ENCODE data around the gene SCAMP4. TPM values are rescaled to one million over a fixed set of nuclear protein-coding genes. Genes with fewer than 3 reads are reported as not detected.
A peak's percentile ranks its signal among the peaks of the same experiment; 100 is the strongest.
"Not testable (repeated sequence)": the region's sequence is repeated elsewhere in the genome, so short reads cannot be mapped to it uniquely, and the experiment has no call there.

Gene SCAMP4
- total RNA-seq, 1 experiment from 2014 or later = 75.5 TPM

DNA sequence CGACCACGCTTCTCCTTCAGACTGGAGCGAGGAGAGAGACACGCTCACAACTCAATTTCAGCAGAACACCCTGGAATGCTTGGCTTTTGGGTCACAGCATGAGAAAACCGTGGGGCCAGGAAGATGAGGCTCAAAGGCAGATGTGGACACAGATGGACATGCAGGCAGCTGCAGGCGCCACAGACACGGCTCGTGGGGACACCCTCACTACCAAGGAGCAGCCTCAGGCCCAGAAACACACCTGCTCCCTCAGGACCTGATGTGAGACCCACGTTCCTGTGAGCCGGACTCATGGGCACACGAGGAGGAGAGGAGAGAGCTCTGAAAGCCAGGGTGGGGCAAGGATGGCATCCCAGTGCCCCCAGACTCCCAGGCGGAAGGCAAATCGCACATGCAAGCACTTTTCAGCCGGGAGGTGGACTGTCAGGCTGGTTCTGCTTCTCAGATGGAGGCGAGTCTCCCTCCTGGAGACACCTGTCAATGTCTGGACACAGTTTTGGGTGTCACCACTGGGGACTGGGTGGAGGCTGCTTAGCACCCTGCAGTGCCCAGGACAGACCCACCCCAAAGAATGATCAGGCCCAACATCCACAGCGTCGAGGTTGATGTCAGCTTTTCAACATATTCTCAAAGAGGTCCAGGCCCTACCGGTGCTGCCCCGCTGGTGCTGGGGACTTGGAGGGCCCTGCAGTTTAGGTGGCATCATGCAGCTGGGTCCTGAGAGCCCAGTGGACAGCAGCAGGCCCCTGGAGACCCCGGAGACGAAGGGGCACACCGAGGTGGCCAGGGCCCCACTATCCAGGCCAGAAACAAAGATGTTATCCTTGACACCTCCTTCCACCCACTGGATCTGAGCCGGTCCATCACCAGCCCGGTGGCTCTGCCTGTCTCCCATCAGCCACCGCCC, 22.2 kb upstream of the SCAMP4 start:
- no peak for DNase-seq (ENCODE audit: low read depth)

DNA sequence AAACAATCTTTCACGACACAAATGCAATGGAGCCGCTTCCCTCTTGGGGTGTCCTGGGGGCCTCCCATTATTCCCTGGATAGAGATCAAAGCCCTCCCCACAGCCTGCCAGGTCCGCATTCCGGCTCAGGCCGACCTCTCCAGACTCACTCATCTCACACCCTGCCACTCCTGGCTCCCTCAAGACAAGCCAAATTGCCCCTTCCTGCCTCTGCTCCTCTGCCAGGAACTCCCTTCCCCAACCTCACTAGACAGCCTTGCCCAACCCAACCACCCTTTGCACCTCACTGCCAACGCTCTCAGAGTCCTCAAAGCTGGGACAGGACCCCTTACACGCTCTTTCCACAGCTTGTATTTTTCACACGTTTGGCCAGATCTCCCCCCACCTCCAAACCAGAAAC, 21.4 kb upstream of the SCAMP4 start:
- DNase-seq (ENCODE audit: low read depth) = no peak

DNA sequence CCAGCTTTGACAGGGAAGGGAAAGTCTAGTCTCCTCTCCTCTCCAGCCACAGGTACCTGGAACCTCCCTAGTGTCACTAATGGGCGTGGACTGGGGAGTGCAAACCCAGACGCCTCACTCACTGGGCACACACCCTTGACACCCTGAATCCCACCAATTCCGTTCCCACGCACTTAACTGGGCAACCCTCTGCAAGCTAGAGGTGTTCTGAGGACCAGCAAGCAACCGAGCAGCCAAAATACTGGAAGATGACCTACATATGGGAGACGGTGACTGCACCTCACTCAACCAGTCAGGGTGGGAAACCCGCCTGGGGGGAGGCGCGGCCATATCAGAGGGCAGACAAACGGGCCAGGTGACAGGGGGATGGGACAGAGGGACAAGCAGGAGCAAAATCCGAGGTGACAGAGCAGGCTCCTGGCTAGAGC, 20.9 kb upstream of the SCAMP4 start:
- no peak for DNase-seq (ENCODE audit: low read depth)

DNA sequence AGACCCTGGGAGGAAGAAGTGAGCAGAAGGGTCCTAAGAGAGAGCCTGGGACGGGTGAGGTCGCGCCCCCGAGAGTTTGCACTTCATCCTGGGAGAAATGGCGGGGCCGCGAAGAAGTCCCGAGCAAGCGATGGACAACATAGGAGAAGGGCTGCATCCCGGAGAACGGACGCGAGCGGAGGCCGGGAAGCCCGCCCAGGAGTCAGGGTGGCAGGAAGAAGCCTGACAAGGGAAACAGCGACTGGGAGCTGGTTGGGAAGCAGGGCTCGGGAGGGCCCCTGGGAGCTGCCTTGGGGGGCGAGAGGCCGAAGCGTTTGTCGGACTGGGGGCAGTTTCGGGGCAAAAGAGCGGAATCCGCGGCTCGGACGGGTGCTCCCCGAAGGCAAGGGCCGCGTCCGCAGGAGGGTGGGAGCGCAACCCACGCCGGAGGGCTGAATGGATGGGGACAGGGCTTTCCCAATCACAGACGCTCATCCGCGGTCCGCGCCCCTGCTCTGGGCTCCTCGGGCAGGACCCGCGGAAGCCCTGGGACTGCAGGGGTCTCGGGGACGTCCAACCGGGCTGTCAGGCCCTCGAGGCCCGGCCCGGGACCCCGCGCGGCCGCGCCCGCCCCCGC, 20.4 kb upstream of the SCAMP4 start:
- DNase-seq (ENCODE audit: low read depth) = no peak

DNA sequence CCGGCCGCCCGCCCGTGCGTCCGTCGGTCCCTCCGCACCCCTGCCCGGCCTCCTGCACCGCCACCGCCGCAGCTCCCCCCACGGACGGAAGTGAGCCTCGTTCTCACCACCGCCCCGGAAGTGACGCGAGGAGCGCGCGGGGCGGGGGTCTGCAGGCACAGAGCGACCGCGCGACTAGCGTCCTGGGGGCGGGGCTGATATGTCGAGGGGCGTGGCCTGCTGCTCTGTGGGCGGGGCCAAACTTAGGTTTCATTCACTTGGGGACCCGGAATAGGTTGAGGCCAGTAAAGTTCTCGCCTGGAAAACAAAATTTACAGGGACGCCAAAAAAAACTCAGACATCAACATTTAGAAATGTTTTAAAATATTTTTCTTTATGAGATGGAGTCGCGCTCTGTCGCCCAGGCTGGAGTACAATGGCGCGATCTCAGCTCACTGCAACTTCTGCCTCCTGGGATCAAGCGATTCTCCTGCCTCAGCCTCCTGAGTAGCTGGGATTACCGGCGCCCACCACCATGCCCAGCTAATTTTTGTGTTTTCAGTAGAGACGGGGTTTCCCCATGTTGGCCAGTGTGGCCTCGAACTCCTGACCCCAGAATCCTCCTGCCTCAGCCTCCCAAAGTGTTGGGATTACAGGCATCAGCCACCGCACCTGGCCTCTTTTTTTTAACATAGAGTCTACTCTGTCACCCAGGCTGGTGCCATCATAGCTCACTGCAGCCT, 19.6 kb upstream of the SCAMP4 start, which contains the start of gene ABHD17A:
TSS of gene ABHD17A (minus strand) at position 99 of the 722 bp plus-strand sequence. CDS start 3,930 bp downstream, outside the sequence.
- peak; percentile 91 for DNase-seq (ENCODE audit: low read depth)

DNA sequence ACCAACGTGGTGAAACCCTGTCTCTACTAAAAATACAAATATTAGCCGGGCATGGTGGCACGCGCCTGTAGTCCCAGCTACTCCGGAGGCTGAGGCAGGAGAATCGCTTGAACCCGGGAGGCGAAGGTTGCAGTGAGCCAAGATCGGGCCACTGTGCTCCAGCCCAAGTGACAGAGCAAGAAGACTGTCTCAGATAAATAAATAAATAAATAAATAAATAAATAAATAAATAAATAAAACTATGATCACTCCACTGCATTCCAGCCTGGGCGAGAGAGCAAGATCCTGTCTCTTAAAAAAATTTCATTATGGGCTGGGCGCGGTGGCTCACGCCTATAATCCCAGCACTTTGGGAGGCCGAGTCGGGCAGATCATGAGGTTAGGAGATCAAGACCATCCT, 18.8 kb upstream of the SCAMP4 start:
- DNase-seq (ENCODE audit: low read depth) = not testable (repeated sequence)

DNA sequence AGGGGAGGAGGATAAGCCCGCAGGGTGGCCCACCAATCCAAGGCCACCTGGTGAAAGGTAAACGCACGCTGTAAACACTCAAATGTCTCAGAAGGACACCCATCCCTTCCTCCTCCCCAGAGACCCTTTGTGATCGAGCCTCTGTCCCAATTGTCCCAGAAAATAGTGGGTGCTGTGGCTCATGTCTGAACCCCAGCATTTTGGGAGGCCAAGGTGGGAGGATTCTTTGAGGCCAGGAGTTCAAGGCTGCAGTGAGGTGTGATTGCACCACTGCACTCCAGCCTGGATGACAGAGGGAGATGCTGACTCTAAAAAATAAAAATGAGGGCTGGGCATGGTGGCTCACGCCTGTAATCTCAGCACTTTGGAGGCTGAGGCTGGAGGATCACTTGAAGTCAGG, 16.8 kb upstream of the SCAMP4 start:
- no peak for DNase-seq (ENCODE audit: low read depth)

DNA sequence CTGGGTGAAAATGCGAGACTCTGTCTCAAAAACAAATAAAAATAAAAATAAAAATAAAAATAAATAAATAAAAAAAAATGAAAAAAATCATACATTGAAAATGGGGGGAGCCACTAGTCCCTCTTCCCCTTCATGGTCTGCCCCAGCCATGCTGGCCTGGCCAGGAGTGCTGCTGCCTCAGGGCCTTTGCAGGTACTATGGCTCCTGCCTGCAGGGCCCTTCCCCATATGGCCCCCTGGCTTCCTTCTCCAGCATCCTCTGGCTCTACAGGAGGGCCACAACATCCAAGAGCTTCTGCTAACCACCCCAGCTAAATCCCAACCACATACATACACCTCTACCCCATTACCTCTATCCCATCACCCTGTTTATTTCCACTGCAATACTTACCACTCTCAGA, 15.3 kb upstream of the SCAMP4 start:
- DNase-seq (ENCODE audit: low read depth) = no peak

DNA sequence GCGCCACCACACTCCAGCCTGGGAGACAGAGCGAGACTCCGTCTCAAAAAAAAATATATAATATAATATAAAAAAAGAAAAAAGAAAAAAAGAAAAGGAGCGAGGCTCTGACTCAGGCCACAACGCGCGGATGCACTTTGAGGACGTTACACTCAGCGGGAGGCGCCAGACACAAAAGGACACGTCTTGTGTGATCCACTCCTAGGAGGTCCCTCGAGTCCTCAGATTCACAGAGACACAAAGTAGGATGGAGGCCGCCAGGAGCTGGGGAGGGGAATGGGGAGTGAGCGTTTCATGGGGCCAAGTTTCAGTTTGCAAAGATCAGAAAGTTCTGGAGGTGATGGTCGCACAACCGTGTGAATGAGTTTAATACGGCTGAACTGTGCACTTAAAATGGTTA, 11.4 kb upstream of the SCAMP4 start:
- DNase-seq (ENCODE audit: low read depth) = no peak

DNA sequence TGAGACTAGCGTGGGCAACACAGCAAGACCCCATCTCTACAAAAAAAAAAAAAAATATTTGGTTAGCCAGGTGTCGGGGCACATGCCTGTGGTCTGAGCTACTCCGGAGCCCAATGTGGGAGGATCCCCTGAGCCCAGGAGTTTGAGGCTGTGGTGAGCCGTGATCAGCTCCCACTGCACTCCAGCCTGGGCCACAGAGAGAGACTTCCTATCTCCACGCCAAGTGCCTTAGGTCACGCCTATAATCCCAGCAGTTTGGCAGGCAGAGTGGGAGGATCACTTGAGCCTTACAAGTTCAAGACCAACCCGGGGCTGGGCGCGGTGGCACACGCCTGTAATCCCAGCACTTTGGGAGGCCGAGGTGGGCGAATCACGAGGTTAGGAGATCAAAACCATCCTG, 8.7 kb upstream of the SCAMP4 start:
- DNase-seq (ENCODE audit: low read depth) = no peak

DNA sequence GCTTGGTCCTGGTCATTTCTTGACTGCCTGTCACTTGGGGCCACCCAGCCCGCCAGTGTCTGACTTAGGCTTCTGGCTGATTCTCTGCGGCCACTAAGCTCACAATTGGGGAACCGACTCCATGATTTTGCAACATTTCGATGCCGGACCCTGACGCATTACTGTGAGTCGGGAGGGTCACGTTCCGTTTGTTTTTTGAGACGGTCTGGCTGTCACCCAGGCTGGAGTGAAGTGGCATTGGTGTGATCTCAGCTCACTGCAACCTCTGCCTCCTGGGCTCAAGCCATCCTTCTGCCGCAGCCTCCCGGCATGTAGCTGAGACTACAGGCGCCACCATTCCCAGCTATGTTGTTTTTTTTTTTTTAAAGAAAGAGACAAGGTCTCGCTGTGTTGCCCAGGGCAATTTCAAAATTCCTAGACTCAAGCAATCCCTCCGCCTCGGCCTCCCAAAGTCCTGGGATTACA, 3.2 kb upstream of the SCAMP4 start:
- no peak for DNase-seq (ENCODE audit: low read depth)

DNA sequence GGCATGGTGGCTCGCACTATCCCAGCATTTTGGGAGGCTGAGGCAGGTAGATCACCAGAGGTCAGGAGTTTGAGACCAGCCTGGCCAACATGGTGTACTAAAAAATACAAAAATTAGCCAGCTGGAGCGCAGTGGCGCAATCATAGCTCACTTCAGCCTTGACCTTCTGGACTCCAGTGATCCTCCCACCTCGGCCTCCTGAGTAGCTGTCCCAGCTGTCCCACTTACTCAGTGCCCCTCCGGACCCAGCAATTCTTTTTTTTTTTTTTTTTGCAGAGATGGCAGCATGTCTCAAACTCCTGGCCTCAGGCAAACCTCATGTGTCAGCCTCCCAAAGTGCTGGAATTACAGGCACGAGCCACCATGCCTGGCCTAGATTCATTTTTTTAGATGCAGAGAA, 2.3 kb upstream of the SCAMP4 start:
- DNase-seq (ENCODE audit: low read depth) = no peak

DNA sequence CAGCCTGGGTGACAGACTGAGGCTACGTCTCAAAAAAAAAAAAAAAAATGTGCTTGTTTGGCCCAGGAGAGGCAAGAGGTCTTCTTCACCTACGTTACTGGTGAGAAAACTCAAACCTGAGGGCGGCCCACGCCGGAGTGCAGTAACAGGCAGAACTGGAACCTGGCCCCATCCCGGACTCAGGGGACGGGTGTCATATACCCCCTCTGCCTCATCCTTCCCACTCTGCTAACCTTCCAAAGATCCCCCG, 414 bp upstream of the SCAMP4 start:
- DNase-seq (ENCODE audit: low read depth) = no peak

DNA sequence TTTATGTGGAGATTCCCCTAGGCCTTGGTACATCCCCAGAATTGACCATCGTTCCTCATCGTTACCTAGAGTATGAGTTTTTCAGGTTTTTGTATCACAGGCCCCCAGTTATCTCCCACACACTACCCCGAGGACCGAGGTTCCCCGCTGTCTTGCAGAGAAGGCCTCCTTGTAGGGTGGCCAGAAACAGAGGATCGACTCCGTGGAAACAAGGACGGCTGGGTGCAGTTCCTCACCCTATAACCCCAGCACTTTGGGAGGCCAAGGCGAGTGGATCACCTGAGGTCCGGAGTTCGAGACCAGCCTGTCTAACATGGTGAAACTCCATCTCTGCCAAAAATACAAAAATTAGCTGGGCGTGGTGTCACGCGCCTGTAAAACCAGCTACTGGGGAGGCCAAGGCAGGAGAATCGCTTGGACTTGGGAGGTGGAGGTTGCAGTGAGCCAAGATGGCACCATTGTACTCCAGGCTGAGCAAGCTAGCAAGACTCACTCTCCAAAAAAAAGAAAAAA, 720 bp downstream of the SCAMP4 start:
- DNase-seq (ENCODE audit: low read depth) = no peak

DNA sequence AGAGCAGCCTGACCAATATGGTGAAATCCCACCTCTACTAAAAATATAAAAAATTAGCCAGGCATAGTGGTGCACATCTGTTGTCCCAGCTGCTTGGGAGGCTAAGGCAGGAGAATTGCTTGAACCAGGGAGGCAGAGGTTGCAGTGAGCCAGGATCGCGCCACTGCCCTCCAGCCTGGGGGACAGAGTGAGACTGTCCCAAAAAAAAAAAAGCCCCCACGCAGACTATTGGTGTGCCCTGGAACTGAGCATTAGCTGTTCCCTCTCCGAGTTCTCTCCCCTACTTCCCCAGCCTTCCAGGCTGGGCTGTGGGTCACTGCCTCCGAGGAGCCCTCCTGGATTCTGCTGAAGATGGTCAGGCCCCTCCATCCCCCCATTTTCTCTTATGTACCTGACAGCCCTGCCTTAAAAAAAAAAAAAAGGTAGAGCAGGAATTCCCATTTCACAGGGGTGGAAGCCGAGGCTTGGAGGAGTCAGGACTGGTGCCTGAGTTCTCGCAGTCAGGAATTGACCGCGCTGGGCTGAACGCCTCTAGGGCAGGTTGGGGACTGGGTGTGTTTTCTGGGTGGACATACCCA, 1.9 kb downstream of the SCAMP4 start:
- no peak for DNase-seq (ENCODE audit: low read depth)

DNA sequence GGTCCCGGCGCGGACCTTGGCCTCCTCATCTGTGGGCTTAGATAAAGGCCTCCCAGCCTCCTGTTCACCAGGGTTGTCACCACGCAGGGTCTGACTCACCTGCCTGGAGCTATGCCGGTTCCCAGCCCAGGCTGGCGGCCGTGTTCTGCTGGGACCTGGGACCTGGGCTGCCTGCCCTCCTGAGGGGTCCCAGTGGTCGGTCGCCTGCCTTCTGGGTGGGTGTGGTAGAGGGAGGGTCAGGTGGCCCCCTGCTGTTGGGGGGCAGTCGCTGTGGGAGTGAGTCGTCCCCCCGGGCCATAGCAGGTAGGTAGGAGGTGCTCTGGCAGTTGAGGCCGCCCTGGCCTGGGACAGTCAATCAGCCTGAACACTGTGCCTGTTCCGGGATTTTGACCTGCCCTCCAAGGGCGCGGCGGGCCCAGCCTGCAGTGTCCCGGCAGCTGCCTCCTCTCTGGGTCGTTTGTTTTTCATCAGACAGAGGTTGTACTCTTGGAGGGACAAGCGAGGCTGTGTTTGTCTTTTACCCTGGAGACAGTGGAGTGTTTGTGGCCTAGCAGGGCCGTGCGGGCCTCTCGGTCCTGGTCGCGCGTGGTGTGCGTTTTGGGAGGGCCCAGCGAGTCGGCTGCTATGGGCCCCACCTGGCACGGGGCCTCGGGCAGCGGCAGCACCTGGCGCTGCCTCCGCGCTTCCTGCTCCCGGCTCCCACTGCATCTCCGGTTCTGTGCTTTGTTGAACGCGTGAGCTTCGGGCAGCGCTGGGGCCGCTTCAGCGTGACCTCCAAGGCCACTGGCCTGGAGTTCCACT, 2.6 kb downstream of the SCAMP4 start:
- peak; percentile 54 for DNase-seq (ENCODE audit: low read depth)

DNA sequence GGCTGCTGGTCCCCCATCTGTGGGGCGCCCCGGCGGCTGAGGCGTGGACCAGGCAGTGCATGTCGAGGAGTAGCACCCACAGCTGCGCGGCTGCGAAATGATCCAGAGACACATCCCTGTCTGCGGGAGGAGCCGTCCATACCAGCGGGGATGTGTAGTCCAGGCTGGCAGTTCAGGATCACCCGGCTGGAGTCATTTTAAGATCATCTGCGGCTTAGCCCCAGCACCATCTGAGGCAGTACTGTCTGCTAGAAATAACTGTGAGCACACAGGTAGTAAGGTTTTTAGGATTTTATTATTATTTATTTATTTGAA, 3.1 kb downstream of the SCAMP4 start:
- no peak for DNase-seq (ENCODE audit: low read depth)

DNA sequence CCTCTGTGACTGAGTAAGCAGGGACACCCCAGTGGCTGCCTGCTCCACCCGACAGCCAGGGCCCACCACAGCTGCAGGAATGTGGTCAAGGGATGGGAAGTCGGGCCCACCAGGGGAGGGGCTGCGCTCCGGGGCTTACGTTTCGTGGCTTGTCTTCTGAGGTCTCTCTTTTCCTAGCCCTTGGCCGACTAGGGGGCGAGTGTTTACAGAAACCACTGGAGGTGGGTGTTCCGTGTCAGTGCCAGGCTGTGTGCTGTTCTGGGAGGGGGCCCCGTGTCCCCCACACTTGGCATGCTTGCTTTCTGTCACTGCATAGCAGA, 4.5 kb downstream of the SCAMP4 start:
- DNase-seq (ENCODE audit: low read depth) = no peak

DNA sequence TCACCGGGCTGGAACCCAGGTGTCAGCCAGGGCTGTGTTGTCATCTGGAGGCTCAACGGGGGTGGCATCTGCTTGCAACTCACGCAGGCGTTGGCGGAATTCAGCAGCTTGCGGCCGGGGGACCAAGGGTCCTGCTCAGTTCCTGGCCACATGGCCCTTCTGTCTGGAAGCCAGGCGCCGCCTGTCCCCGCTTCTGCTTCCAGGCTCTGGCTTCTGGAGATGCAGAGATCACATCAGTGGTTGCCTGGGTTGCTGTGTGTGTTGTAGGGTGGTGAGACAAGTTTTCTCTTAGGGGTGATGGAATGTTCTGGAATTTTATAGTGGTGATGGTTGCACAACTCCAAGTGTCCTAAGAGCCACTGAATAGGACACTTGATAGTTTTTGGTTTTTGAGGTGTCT, 5.0 kb downstream of the SCAMP4 start:
- DNase-seq (ENCODE audit: low read depth) = no peak

DNA sequence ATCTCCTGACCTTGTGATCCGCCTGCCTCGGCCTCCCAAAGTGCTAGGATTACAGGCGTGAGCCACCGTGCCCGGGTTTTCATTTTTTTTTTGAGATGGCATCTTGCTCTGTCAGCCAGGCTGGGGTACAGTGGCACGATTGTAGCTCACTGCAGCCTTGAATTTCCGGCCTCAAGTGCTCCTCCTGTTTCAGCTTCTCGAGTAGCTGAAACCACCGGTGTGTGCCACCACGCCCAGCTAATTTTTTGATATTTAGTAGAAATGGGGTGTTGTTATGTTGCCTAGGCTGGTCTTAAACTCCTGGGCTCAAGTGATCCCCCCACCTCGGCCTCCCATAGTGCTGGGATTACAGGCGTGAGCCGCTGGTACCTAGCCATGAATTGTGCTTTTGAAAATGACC, 5.9 kb downstream of the SCAMP4 start:
- DNase-seq (ENCODE audit: low read depth) = no peak

DNA sequence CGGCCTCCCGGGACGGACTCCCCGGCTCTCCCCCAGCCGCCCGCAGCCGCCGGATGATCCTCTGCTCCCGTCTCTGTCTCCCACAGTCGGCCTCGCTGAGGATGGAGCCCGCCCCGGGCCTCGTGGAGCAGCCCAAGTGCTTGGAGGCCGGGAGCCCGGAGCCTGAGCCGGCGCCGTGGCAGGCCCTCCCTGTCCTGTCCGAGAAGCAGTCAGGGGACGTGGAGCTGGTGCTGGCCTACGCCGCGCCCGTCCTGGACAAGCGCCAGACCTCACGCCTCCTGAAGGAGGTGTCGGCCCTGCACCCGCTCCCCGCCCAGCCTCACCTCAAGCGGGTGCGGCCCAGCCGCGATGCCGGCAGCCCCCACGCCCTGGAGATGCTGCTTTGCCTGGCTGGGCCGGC, 6.8 kb downstream of the SCAMP4 start:
- DNase-seq (ENCODE audit: low read depth) = no peak
